HepG2 (cell line): ENCODE measurements around the gene WFDC1. TPM values are rescaled to one million over a fixed set of nuclear protein-coding genes. Genes with fewer than 3 reads are reported as not detected.

ENCODE experiments used
- ATAC-seq: fragments of 200-7000 bp; cut with Tn5 transposase; 3 replicates; pipeline ENCODE4 v1.9.1; 2020; ENCODE audit warnings: mild to moderate bottlenecking, moderate library complexity
- BruUV-seq: library from RNA; stranded (reverse); fragments of 400-500 nt; replicated peaks from 2 replicates; lab custom pipeline; 2021; lab: Mats Ljungman, UMichigan
- CTCF ChIA-PET: fragments of 300-600 bp; formaldehyde crosslinking; extraction: SDS; loops from one replicate; lab custom pipeline; 2021; ENCODE audit warnings: low total read pairs, inconsistent platforms, low intra/inter-chr PET ratio; lab: Yijun Ruan, JAX
- POLR2A ChIA-PET: fragments of 350-600 bp; sonication (Branson Sonifier 250); formaldehyde crosslinking; loops from one replicate; lab custom pipeline; 2020; ENCODE audit warnings: antibody characterized with exemption, inconsistent platforms; lab: Yijun Ruan, JAX
- DNase-seq: peaks from one replicate; pipeline ENCODE4 v3.0.0-alpha.2; 2015; ENCODE audit warnings: low spot score
- FAIRE-seq: peaks from 3 replicates; lab custom pipeline; 2011; peaks lifted over from hg19 to GRCh38; lab: Jason Lieb, UNC
- H2AFZ ChIP-seq: one replicate; pipeline ENCODE4 v1.6.1; 2011; ENCODE audit warnings: low read length, inconsistent platforms
- H3K27ac ChIP-seq: fragments of 300-600 bp; 3 replicates; pipeline ENCODE4 v1.8.0; 2011; ENCODE audit warnings: mixed run types, mild to moderate bottlenecking, mixed read lengths, low read length, inconsistent platforms; ENCODE audit not compliant: insufficient read depth; ENCODE audit errors: extremely low read length
- H3K27me3 ChIP-seq, 2 experiments: fragments of 200-600 bp in 1 of 2; 2 replicates in 1 of 2; 3 replicates in 1 of 2; pipeline versions ENCODE4 v1.6.0 to v1.8.0; 2011; ENCODE audit warnings: low read length in 2 of 2, mild to moderate bottlenecking in 2 of 2, moderate library complexity in 2 of 2, inconsistent platforms in 1 of 2; ENCODE audit not compliant: insufficient read depth in 2 of 2, control insufficient read depth in 1 of 2
- H3K36me3 ChIP-seq, 2 experiments: fragments of 200-600 bp in 1 of 2; replicated peaks in 1 of 2; 2 replicates in 1 of 2; 3 replicates in 1 of 2; pipeline versions ENCODE4 v1.5.1 to v1.8.0; 2011; ENCODE audit warnings: low read length in 2 of 2, inconsistent platforms in 1 of 2; ENCODE audit not compliant: insufficient read depth in 2 of 2, control insufficient read depth in 1 of 2
- H3K4me1 ChIP-seq: 2 replicates; pipeline ENCODE4 v1.5.1; 2012; ENCODE audit warnings: low read length, inconsistent platforms; ENCODE audit not compliant: insufficient read depth
- H3K4me2 ChIP-seq: 2 replicates; pipeline ENCODE4 v1.6.0; 2011; ENCODE audit warnings: low read depth, low read length, inconsistent platforms
- H3K4me3 ChIP-seq, 3 experiments: fragments of 200-600 bp in 1 of 3; sonication (generic), shearing (Covaris generic) in 1 of 3; replicated peaks in 1 of 3; 2 replicates each; pipeline ENCODE4 v1.5.1; 2011 to 2016; ENCODE audit warnings: low read length in 3 of 3, inconsistent platforms in 2 of 3, low read depth in 2 of 3, mild to moderate bottlenecking in 2 of 3, control low read depth in 1 of 3, mixed read lengths in 1 of 3; ENCODE audit not compliant: insufficient read depth in 1 of 3
- H3K79me2 ChIP-seq: one replicate; pipeline ENCODE4 v1.6.1; 2011; ENCODE audit warnings: low read length, inconsistent platforms; ENCODE audit not compliant: insufficient read depth
- H3K9ac ChIP-seq: 2 replicates; pipeline ENCODE4 v1.6.0; 2011; ENCODE audit warnings: mild to moderate bottlenecking, low read depth, low read length, inconsistent platforms; ENCODE audit not compliant: insufficient read depth
- H3K9me3 ChIP-seq: 2 replicates; pipeline ENCODE4 v1.5.1; 2012; ENCODE audit warnings: mild to moderate bottlenecking, low read length
- H4K20me1 ChIP-seq: 2 replicates; pipeline ENCODE4 v1.6.0; 2011; ENCODE audit warnings: inconsistent platforms, mild to moderate bottlenecking, low read length, moderate library complexity; ENCODE audit not compliant: insufficient read depth
- CAMTA2 ChIP-seq: sonication (generic); formaldehyde crosslinking; IDR thresholded peaks from 2 replicates; pipeline ENCODE4 v1.4.0; 2020; ENCODE audit warnings: mild to moderate bottlenecking, missing genetic modification reagents, borderline replicate concordance
- HMG20B ChIP-seq: conservative IDR thresholded peaks from 2 replicates; pipeline ENCODE4 v1.6.1; 2016; ENCODE audit warnings: missing genetic modification reagents, missing compliant biosample characterization
- HNF4G ChIP-seq, 2 experiments: sonication (generic) in 1 of 2; formaldehyde crosslinking in 1 of 2; IDR thresholded peaks; 2 replicates each; pipeline versions ENCODE4 v1.4.0 to v1.6.1; 2011 to 2020; ENCODE audit warnings: borderline replicate concordance in 2 of 2, low read depth in 2 of 2, mild to moderate bottlenecking in 2 of 2, low read length in 1 of 2, missing genetic modification reagents in 1 of 2, moderate library complexity in 1 of 2
- LCORL ChIP-seq, 2 experiments: fragments of 450-650 bp in 1 of 2; sonication (generic) in 1 of 2; formaldehyde crosslinking in 1 of 2; IDR thresholded peaks; 2 replicates each; pipeline versions ENCODE4 v1.5.0 to v1.6.1; 2017 to 2020; ENCODE audit warnings: antibody characterized with exemption in 1 of 2, missing genetic modification reagents in 1 of 2
- MTF1 ChIP-seq: sonication (generic); formaldehyde crosslinking; IDR thresholded peaks from 2 replicates; pipeline ENCODE4 v1.5.0; 2020; ENCODE audit warnings: missing genetic modification reagents
- SP4 ChIP-seq: sonication (generic); formaldehyde crosslinking; IDR thresholded peaks from 2 replicates; pipeline ENCODE4 v1.8.1; 2023; ENCODE audit warnings: mild to moderate bottlenecking, missing genetic modification reagents
- STAG1 ChIP-seq: sonication (generic); formaldehyde crosslinking; IDR thresholded peaks from 2 replicates; pipeline ENCODE4 v1.4.0; 2020; ENCODE audit warnings: missing genetic modification reagents
- TGIF2 ChIP-seq: IDR thresholded peaks from 2 replicates; pipeline ENCODE4 v1.6.1; 2016; ENCODE audit warnings: control low read depth, missing compliant biosample characterization
- XRCC5 ChIP-seq: fragments of 200-400 bp; formaldehyde crosslinking; optimal IDR thresholded peaks from 2 replicates; pipeline ENCODE3; 2017; ENCODE audit warnings: mild to moderate bottlenecking, low read length
- ZNF563 ChIP-seq: sonication (generic); formaldehyde crosslinking; IDR thresholded peaks from 2 replicates; pipeline ENCODE4 v1.8.0; 2022; ENCODE audit warnings: mild to moderate bottlenecking, moderate library complexity, missing genetic modification reagents
- WGBS: methylation state at CpG from one replicate; pipeline ENCODE4 v1.1.6; 2017; ENCODE audit warnings: low lambda C conversion rate; 5-methylcytosine and 5-hydroxymethylcytosine counted together
- in situ Hi-C: cut with HindIII; loops from 2 replicates; pipeline ENCODE4 v1.10.0; 2017; ENCODE audit warnings: low pct_unique_long_range_greater_than_20kb; ENCODE audit not compliant: extremely low pct_ligation_motif_present
- intact Hi-C: fragments of 100-400 bp; cut with micrococcal nuclease; formaldehyde crosslinking; loops from one replicate; pipeline ENCODE4 v1.10.0; 2022; ENCODE audit not compliant: unreplicated experiment
- polyA plus RNA-seq, 8 experiments: library from polyadenylated mRNA; depleted of rRNA in 3 of 8; stranded (reverse) in 7 of 8; unstranded in 1 of 8; fragments of >200 nt; fragmentation: Illumina TruSeq in 4 of 8; extraction: Trizol in 4 of 8; gene quantifications; 2 replicates each; pipeline versions ENCODE4 v1.2.1 to v1.2.3, GENCODE V29; 2011 to 2016; ENCODE audit warnings: low read depth in 4 of 8, missing spikeins in 1 of 8, mixed read lengths in 1 of 8; ENCODE audit not compliant: insufficient read depth in 1 of 8
- total RNA-seq, 5 experiments: library from RNA; depleted of rRNA; stranded (reverse); fragments of >200 nt; fragmentation: Illumina TruSeq; extraction: Trizol; gene quantifications; 2 replicates each; pipeline ENCODE4 v1.2.3, GENCODE V29; 2016; ENCODE audit warnings: low read depth in 1 of 5
- TF ChIP-seq, protein P1 (sequence below): sonication (generic); formaldehyde crosslinking; IDR thresholded peaks from 2 replicates; pipeline ENCODE4 v1.4.0; 2020; ENCODE audit warnings: mild to moderate bottlenecking, low read depth, missing genetic modification reagents
- TF ChIP-seq, protein P2 (sequence below), 2 experiments: sonication (generic) in 1 of 2; formaldehyde crosslinking in 1 of 2; IDR thresholded peaks; 2 replicates each; pipeline versions ENCODE4 v1.4.0 to v1.6.1; 2018 to 2020; ENCODE audit warnings: missing genetic modification reagents in 2 of 2, borderline replicate concordance in 1 of 2, low read depth in 1 of 2, mild to moderate bottlenecking in 1 of 2, missing biosample characterization in 1 of 2
- TF ChIP-seq, protein P3 (sequence below): sonication (generic); formaldehyde crosslinking; IDR thresholded peaks from 2 replicates; pipeline ENCODE4 v1.4.0; 2020; ENCODE audit warnings: mild to moderate bottlenecking, missing genetic modification reagents
- TF ChIP-seq, protein P4 (sequence below): sonication (generic); formaldehyde crosslinking; IDR thresholded peaks from 2 replicates; pipeline ENCODE4 v1.4.0; 2020; ENCODE audit warnings: missing genetic modification reagents

Gene WFDC1
- total and polyA plus RNA-seq, 2 of the 13 experiments (the other 11 are each of a cell fraction or from before 2014, with no cell fraction given) = not detected

DNA sequence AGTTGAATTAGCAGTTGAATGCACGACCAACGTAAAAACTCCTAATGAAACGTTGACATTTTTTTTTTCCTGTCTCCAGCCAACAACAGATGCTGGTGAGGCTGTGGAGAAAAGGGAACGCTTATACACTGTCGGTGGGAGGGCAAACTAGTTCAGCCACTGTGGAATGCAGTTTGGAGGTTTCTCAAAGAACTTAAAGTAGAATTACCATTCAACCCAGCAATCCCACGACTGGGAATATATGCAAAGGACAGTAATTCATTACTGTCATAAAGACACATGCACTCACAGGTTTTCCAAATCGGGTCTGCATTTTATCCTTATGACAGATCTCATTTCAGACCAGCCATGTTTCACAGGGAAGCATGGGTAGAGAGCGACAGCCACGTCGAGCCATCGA, 3.5 kb upstream of the WFDC1 start (continued):
- no peak for TF ChIP-seq LCORL (IDR thresholded peaks at IDR 0.05)
- no peak for TF ChIP-seq LCORL (CRISPR knock-in tag; IDR thresholded peaks at IDR 0.05)
- no peak for TF ChIP-seq STAG1 (CRISPR knock-in tag)
- TF ChIP-seq MTF1 (CRISPR knock-in tag) = no peak
- TF ChIP-seq SP4 (CRISPR knock-in tag) = no peak
- TF ChIP-seq, protein P1, sequence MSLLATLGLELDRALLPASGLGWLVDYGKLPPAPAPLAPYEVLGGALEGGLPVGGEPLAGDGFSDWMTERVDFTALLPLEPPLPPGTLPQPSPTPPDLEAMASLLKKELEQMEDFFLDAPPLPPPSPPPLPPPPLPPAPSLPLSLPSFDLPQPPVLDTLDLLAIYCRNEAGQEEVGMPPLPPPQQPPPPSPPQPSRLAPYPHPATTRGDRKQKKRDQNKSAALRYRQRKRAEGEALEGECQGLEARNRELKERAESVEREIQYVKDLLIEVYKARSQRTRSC = no peak
- TF ChIP-seq, protein P2, sequence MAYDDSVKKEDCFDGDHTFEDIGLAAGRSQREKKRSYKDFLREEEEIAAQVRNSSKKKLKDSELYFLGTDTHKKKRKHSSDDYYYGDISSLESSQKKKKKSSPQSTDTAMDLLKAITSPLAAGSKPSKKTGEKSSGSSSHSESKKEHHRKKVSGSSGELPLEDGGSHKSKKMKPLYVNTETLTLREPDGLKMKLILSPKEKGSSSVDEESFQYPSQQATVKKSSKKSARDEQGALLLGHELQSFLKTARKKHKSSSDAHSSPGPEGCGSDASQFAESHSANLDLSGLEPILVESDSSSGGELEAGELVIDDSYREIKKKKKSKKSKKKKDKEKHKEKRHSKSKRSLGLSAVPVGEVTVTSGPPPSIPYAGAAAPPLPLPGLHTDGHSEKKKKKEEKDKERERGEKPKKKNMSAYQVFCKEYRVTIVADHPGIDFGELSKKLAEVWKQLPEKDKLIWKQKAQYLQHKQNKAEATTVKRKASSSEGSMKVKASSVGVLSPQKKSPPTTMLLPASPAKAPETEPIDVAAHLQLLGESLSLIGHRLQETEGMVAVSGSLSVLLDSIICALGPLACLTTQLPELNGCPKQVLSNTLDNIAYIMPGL (CRISPR knock-in tag; IDR thresholded peaks at IDR 0.05; ENCODE audit: borderline replicate concordance in 1 of 2, low read depth in 1 of 2) = no peak
- no peak for TF ChIP-seq TGIF2 (CRISPR knock-in tag)
- TF ChIP-seq, protein P3, sequence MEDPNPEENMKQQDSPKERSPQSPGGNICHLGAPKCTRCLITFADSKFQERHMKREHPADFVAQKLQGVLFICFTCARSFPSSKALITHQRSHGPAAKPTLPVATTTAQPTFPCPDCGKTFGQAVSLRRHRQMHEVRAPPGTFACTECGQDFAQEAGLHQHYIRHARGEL (CRISPR knock-in tag) = no peak

DNA sequence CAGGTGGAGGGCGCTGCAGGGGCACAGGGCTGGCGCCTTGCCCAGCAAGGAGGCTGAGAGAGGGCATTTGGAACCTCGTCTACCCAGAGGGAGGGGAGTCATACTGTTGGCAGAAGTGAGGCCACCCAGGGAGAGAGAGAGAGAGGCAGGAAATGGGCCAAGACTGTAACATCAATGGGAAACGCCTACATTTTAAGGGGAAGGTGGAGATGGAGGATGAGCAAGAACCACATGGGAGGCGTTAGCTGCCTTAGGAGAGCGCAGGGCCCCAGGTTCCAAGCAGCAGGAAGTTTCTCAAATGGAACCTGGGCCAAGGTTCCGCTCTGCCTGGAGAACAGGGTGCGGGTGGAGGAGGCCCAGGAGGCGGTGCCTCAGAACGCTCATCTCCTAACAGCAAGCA, 2.7 kb upstream of the WFDC1 start:
- ChIA-PET CTCF (no interaction called here), POLR2A (no interaction called here)
- Histone ChIP-seq H4K20me1 (no peaks in the 10 kb centered on the region), H3K4me3 (no peak overlapping the region), H3K27me3 (peaks cover 33 to 91% of the 10 kb centered on the region in 2 experiments), H3K9me3 (no peaks in the 10 kb centered on the region), H3K36me3 (no peaks in the 10 kb centered on the region), H3K79me2 (no peaks in the 10 kb centered on the region), H3K4me2 (no peak overlapping the region), H2AFZ (no peak overlapping the region)
- no peak for FAIRE-seq
- TF ChIP-seq CAMTA2 (CRISPR knock-in tag) (no peak), ZNF563 (CRISPR knock-in tag) (no peak), HNF4G (IDR thresholded peaks at IDR 0.05; ENCODE audit: borderline replicate concordance, low read depth, low read length) (no peak), HNF4G (CRISPR knock-in tag; IDR thresholded peaks at IDR 0.05; ENCODE audit: borderline replicate concordance, low read depth) (no peak), XRCC5 (no peak), HMG20B (no peak)
- TF ChIP-seq, protein P4, sequence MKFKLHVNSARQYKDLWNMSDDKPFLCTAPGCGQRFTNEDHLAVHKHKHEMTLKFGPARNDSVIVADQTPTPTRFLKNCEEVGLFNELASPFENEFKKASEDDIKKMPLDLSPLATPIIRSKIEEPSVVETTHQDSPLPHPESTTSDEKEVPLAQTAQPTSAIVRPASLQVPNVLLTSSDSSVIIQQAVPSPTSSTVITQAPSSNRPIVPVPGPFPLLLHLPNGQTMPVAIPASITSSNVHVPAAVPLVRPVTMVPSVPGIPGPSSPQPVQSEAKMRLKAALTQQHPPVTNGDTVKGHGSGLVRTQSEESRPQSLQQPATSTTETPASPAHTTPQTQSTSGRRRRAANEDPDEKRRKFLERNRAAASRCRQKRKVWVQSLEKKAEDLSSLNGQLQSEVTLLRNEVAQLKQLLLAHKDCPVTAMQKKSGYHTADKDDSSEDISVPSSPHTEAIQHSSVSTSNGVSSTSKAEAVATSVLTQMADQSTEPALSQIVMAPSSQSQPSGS (CRISPR knock-in tag) = no peak
- TF ChIP-seq, all 625 proteins: peak for 0
- Histone ChIP-seq H3K9ac (no peak overlapping the region), H3K4me1 (no peaks in the 10 kb centered on the region), H3K27ac (no peak overlapping the region)
- ATAC-seq (no peak), DNase-seq (no peak)
- BruUV-seq = no TSS peak
- in situ Hi-C loops = no loop called here
- intact Hi-C loops = no loop called here
- WGBS = 32% methylated on average over 8 of the region's 10 CpGs
